B cell (primary cell): ENCODE results near the gene RTN4RL1. TPM values are rescaled to one million over a fixed set of nuclear protein-coding genes. Genes with fewer than 3 reads are reported as not detected.

Source experiments
- ATAC-seq: fragments of 200-7000 bp; cut with Tn5 transposase; one replicate; pipeline ENCODE4 v1.10.0; 2021; ENCODE audit warnings: low read depth, mild to moderate bottlenecking, moderate number of reproducible peaks, moderate library complexity
- CTCF ChIA-PET: fragments of 350-600 bp; sonication (Branson Sonifier 250); formaldehyde crosslinking; loops from one replicate; lab custom pipeline; 2021; ENCODE audit warnings: antibody characterized with exemption, inconsistent platforms; lab: Charles Lee
- POLR2A ChIA-PET: fragments of 350-600 bp; sonication (Branson Sonifier 250); formaldehyde crosslinking; loops from one replicate; lab custom pipeline; 2021; ENCODE audit warnings: antibody characterized with exemption; lab: Charles Lee
- DNase-seq: peaks from one replicate; pipeline ENCODE4 v3.0.0; 2013
- H2AFZ ChIP-seq: 2 replicates; pipeline ENCODE4 v1.6.1; 2012; ENCODE audit warnings: mild to moderate bottlenecking, low read depth, low read length; ENCODE audit not compliant: insufficient read depth, poor library complexity, severe bottlenecking
- H3K27ac ChIP-seq, 2 donors: 1 replicate in 1 of 2; 2 replicates in 1 of 2; pipeline ENCODE4 v1.5.1; 2012 to 2013; ENCODE audit warnings: low read length in 2 of 2, mild to moderate bottlenecking in 2 of 2, moderate library complexity in 1 of 2
- H3K27me3 ChIP-seq, 4 experiments: fragments of 200-600 bp in 1 of 4; sonication (generic) in 1 of 4; replicated peaks in 1 of 4; 1 replicate in 2 of 4; 2 replicates in 2 of 4; pipeline versions ENCODE4 v1.6.1 to v1.7.0; 2013 to 2016; ENCODE audit warnings: low read length in 3 of 4, mild to moderate bottlenecking in 2 of 4, mixed read lengths in 1 of 4, moderate library complexity in 1 of 4; ENCODE audit not compliant: insufficient read depth in 4 of 4, control insufficient read depth in 3 of 4; ENCODE audit errors: control extremely low read depth in 1 of 4
- H3K36me3 ChIP-seq, 2 experiments: replicated peaks in 1 of 2; 1 replicate in 1 of 2; 2 replicates in 1 of 2; pipeline versions ENCODE4 v1.6.1 to v1.7.1; 2013; ENCODE audit warnings: low read length in 1 of 2; ENCODE audit not compliant: insufficient read depth in 2 of 2, control insufficient read depth in 1 of 2; ENCODE audit errors: control extremely low read depth in 1 of 2, extremely low read depth in 1 of 2
- H3K4me1 ChIP-seq, 2 donors: fragments of 200-600 bp in 1 of 2; sonication (generic) in 1 of 2; 1 replicate in 1 of 2; 2 replicates in 1 of 2; pipeline versions ENCODE4 v1.5.1 to v1.6.1; 2013 to 2017; ENCODE audit warnings: low read length in 2 of 2; ENCODE audit not compliant: control insufficient read depth in 2 of 2, insufficient read depth in 2 of 2
- H3K4me2 ChIP-seq: replicated peaks from 2 replicates; pipeline ENCODE3; 2012; ENCODE audit warnings: mild to moderate bottlenecking, low read depth, low read length; ENCODE audit not compliant: poor library complexity, severe bottlenecking
- H3K4me3 ChIP-seq, 5 experiments: fragments of 200-600 bp in 1 of 5; sonication (generic) in 1 of 5; 1 replicate in 3 of 5; 2 replicates in 2 of 5; pipeline versions ENCODE4 v1.5.1 to v1.7.0; 2011 to 2016; ENCODE audit warnings: low read length in 4 of 5, mild to moderate bottlenecking in 4 of 5, low read depth in 2 of 5, control low read depth in 1 of 5, moderate library complexity in 1 of 5; ENCODE audit not compliant: insufficient read depth in 1 of 5; ENCODE audit errors: control extremely low read depth in 1 of 5, extremely low read depth in 1 of 5
- H3K79me2 ChIP-seq: fragments of 200-600 bp; sonication (generic); one replicate; pipeline ENCODE4 v1.6.0; 2016; ENCODE audit warnings: low read length; ENCODE audit not compliant: control insufficient read depth, insufficient read depth
- H3K9ac ChIP-seq: fragments of 200-600 bp; sonication (generic); 2 replicates; pipeline ENCODE4 v1.6.1; 2017; ENCODE audit warnings: mild to moderate bottlenecking, low read length, moderate library complexity
- H3K9me3 ChIP-seq, 3 donors: one replicate each; pipeline versions ENCODE4 v1.6.1 to v1.7.1; 2013; ENCODE audit warnings: low read length in 2 of 3; ENCODE audit not compliant: control insufficient read depth in 2 of 3, insufficient read depth in 1 of 3; ENCODE audit errors: control extremely low read depth in 1 of 3
- H4K20me1 ChIP-seq: 2 replicates; pipeline ENCODE4 v1.6.0; 2012; ENCODE audit warnings: mild to moderate bottlenecking, low read length; ENCODE audit not compliant: insufficient read depth, control insufficient read depth, poor library complexity, severe bottlenecking
- H3K27ac Mint-ChIP-seq: one replicate; pipeline ENCODE4 v1.8.0; 2021; ENCODE audit warnings: mixed read lengths
- H3K27me3 Mint-ChIP-seq: one replicate; pipeline ENCODE4 v1.8.0; 2021; ENCODE audit warnings: mixed read lengths
- H3K4me1 Mint-ChIP-seq: one replicate; pipeline ENCODE4 v1.8.0; 2021; ENCODE audit warnings: mixed read lengths
- H3K4me3 Mint-ChIP-seq: one replicate; pipeline ENCODE4 v1.8.0; 2021; ENCODE audit warnings: mixed read lengths
- H3K9me3 Mint-ChIP-seq: one replicate; pipeline ENCODE4 v1.8.0; 2022; ENCODE audit warnings: mixed read lengths; ENCODE audit not compliant: insufficient read depth
- CTCF ChIP-seq: fragments of 200-600 bp; IDR thresholded peaks from one replicate; pipeline ENCODE4 v1.8.0; 2022; ENCODE audit warnings: antibody characterized with exemption, mild to moderate bottlenecking
- EZH2 ChIP-seq: IDR thresholded peaks from 2 replicates; pipeline ENCODE4 v1.6.1; 2012; ENCODE audit warnings: borderline replicate concordance, low read depth, mild to moderate bottlenecking, moderate library complexity, low read length; ENCODE audit not compliant: insufficient read depth, poor library complexity, severe bottlenecking
- WGBS: methylation state at CpG from one replicate; pipeline ENCODE4 v1.1.5; 2013; ENCODE audit warnings: missing lambda C conversion rate; ENCODE audit not compliant: insufficient coverage; 5-methylcytosine and 5-hydroxymethylcytosine counted together
- intact Hi-C: fragments of 100-400 bp; cut with micrococcal nuclease; formaldehyde crosslinking; loops from one replicate; pipeline ENCODE4 v1.10.0; 2022
- polyA plus RNA-seq: library from polyadenylated mRNA; depleted of rRNA; stranded (reverse); fragments of >200 nt; gene quantifications from 2 replicates; pipeline ENCODE4 v1.2.3, GENCODE V29; 2012
- total RNA-seq, 2 donors: library from RNA; stranded (reverse); fragments of 120-200 nt in 1 of 2; gene quantifications; 1 replicate in 1 of 2; 2 replicates in 1 of 2; pipeline versions ENCODE4 v1.2.3 to v1.2.4, GENCODE V29; 2013 to 2022

Gene RTN4RL1
- total and polyA plus RNA-seq, 2 donors (not counting 1 experiment from before 2014, with no cell fraction given) = 0.03 to 0.07 TPM

- Histone ChIP-seq H3K79me2 (no peaks in the 10 kb centered on the region), H2AFZ (no peak overlapping the region), H4K20me1 (no peaks in the 10 kb centered on the region), H3K4me2 (no peak overlapping the region), H3K27ac (no peak overlapping the region), H3K4me1 (no peaks in the 10 kb centered on the region), H3K9me3 (peaks cover 0 to 4% (median 0%) of the 10 kb centered on the region in 3 donors), H3K27me3 (peaks cover 0 to 8% (median 1%) of the 10 kb centered on the region in 4 experiments), H3K9ac (no peak overlapping the region), H3K4me3 (no peak overlapping the region), H3K36me3 (no peaks in the 10 kb centered on the region)
- H3K4me3 Mint-ChIP-seq = no peak overlapping the region
- TF ChIP-seq EZH2 = no peak
- no peak for TF ChIP-seq CTCF
- ChIA-PET CTCF (no interaction called here), POLR2A (no interaction called here)
- ATAC-seq (no peak), DNase-seq (no peak)
- no peaks in the 10 kb centered on the region for H3K9me3 Mint-ChIP-seq
- 87% methylated on average over 21 of the region's 21 CpGs for WGBS
- peaks cover 32% of the 10 kb centered on the region for H3K27me3 Mint-ChIP-seq
- no peaks in the 10 kb centered on the region for H3K4me1 Mint-ChIP-seq
- intact Hi-C loops = no loop called here
- H3K27ac Mint-ChIP-seq = no peak overlapping the region
These were observed 59.4 kb downstream of the RTN4RL1 start for GRCh38 chr17:1965556-1966273.

GRCh38 chr17:1963250-1963649 is 61.9 kb downstream of the RTN4RL1 start:
- H3K4me1 ChIP-seq = no peaks in the 10 kb centered on the region
- H3K27me3 ChIP-seq = peaks cover 0 to 8% (median 0%) of the 10 kb centered on the region in 4 experiments
- H3K4me3 Mint-ChIP-seq = no peak overlapping the region
- no peak overlapping the region for H3K9ac ChIP-seq
- H3K36me3 ChIP-seq = no peaks in the 10 kb centered on the region
- H3K27ac ChIP-seq = no peak overlapping the region
- H2AFZ ChIP-seq = no peak overlapping the region
- intact Hi-C loops = no loop called here
- H3K4me2 ChIP-seq = no peak overlapping the region
- no peaks in the 10 kb centered on the region for H4K20me1 ChIP-seq
- H3K27ac Mint-ChIP-seq = no peak overlapping the region
- H3K4me3 ChIP-seq = no peak overlapping the region
- no peaks in the 10 kb centered on the region for H3K9me3 ChIP-seq
- DNase-seq = no peak
- POLR2A ChIA-PET = no interaction called here
- peaks cover 13% of the 10 kb centered on the region for H3K27me3 Mint-ChIP-seq
- WGBS = 90% methylated on average over 7 of the region's 7 CpGs
- H3K4me1 Mint-ChIP-seq = no peaks in the 10 kb centered on the region
- CTCF ChIA-PET = no interaction called here
- H3K9me3 Mint-ChIP-seq = no peaks in the 10 kb centered on the region
- TF ChIP-seq CTCF (no peak), EZH2 (no peak)
- no peak for ATAC-seq
- no peaks in the 10 kb centered on the region for H3K79me2 ChIP-seq
